ENCODE results near the gene CMTM8.

CMTM8 gene

GRCh38 chr3:32246079-32246675, 7.7 kb downstream of the CMTM8 start:
- TF ChIP-seq GATA3 (IDR thresholded peaks at IDR 0.05; ENCODE audit: low read depth, low read length): no peak
- no peak for TF ChIP-seq GATA2 (IDR thresholded peaks at IDR 0.05; ENCODE audit: low read depth, low read length)

DNA sequence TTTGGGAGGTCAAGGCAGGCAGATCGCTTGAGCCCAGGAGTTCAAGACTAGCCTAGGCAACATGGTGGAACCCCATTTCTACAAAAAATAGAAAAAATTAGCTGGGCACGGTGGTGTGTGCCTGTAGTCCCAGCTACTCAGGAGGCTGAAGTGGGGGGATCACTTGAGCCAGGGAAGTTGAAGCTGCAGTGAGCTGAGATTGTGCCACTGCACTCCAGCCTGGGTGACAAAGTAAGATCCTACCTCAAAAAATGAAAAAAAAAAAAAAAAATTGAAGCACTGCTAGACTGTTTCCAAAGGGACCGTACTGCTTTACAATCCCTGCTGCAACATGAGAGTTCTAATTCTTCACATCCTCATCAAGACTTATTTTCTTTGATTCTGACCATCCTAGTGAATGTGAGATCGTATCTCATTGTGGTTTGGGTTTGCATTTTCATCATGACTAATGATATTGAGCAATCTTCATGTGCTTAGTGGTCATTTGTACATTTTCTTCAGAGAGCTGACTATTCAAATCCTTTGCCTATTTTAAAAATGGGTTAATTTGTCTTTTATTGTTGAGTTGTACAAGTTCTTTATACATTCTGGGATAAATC, 10.8 kb downstream of the CMTM8 start:
- TF ChIP-seq GATA3 (IDR thresholded peaks at IDR 0.05; ENCODE audit: low read depth, low read length) (no peak), GATA2 (IDR thresholded peaks at IDR 0.05; ENCODE audit: low read depth, low read length) (no peak)

GRCh38 chr3:32254268-32254667, 15.8 kb downstream of the CMTM8 start:
- TF ChIP-seq GATA2 (IDR thresholded peaks at IDR 0.05; ENCODE audit: low read depth, low read length) (no peak), GATA3 (IDR thresholded peaks at IDR 0.05; ENCODE audit: low read depth, low read length) (no peak)

GRCh38 chr3:32255345-32255744, 16.9 kb downstream of the CMTM8 start:
- TF ChIP-seq GATA3 (IDR thresholded peaks at IDR 0.05; ENCODE audit: low read depth, low read length) (no peak), GATA2 (IDR thresholded peaks at IDR 0.05; ENCODE audit: low read depth, low read length) (no peak)

DNA sequence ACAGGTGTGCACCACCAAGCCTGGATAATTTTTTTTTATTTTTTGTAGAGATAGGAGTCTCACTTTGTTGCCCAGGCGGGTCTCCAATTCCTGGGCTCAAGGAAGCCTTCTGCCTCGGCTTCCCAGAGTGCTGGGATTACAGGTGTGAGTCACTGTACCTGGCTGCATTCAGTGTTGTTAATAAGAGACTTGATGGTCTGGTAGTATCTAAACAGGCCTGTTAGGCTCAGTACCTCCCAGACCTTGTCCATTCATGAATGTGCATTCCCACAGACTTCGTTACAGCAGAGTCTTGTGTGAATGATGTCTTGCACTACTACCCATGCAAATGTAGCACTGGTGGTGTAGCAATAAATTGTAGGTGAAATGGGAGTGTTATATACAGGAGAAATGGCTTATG, 17.7 kb downstream of the CMTM8 start:
- TF ChIP-seq GATA3 (IDR thresholded peaks at IDR 0.05; ENCODE audit: low read depth, low read length) (no peak), GATA2 (IDR thresholded peaks at IDR 0.05; ENCODE audit: low read depth, low read length) (no peak)

GRCh38 chr3:32257042-32257441, 18.6 kb downstream of the CMTM8 start:
- TF ChIP-seq GATA3 (IDR thresholded peaks at IDR 0.05; ENCODE audit: low read depth, low read length) (no peak), GATA2 (IDR thresholded peaks at IDR 0.05; ENCODE audit: low read depth, low read length) (no peak)

- TF ChIP-seq GATA3 (IDR thresholded peaks at IDR 0.05; ENCODE audit: low read depth, low read length): no peak
- no peak for TF ChIP-seq GATA2 (IDR thresholded peaks at IDR 0.05; ENCODE audit: low read depth, low read length)
Measured at GRCh38 chr3:32257641-32258438, 19.4 kb downstream of the CMTM8 start.

DNA sequence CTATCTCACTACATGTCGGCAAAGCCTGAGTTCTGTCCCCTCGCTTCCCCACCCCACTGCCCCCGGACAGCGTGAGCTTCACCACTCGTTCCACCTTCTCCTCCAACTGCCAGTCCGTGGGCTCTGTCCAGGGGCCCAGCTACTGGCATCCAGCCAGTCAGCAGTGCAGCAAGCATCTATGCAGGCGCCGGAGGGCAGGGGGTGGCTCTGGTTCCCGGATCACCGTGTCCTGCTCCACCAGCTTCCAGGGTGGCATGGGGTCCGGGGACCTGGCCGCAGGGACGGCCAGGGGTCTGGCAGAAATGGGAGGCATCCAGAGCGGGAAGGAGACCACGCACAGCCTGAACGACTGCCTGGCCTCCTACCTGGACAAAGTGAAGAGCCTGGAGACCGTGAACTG, 20.4 kb downstream of the CMTM8 start:
- no peak for TF ChIP-seq GATA2 (IDR thresholded peaks at IDR 0.05; ENCODE audit: low read depth, low read length)
- TF ChIP-seq GATA3 (IDR thresholded peaks at IDR 0.05; ENCODE audit: low read depth, low read length): no peak

GRCh38 chr3:32261545-32261944, 23.1 kb downstream of the CMTM8 start:
- TF ChIP-seq GATA2 (IDR thresholded peaks at IDR 0.05; ENCODE audit: low read depth, low read length) (no peak), GATA3 (IDR thresholded peaks at IDR 0.05; ENCODE audit: low read depth, low read length) (no peak)

GRCh38 chr3:32262201-32262600, 23.7 kb downstream of the CMTM8 start:
- no peak for TF ChIP-seq GATA3 (IDR thresholded peaks at IDR 0.05; ENCODE audit: low read depth, low read length)

GRCh38 chr3:32274306-32274705, 35.8 kb downstream of the CMTM8 start:
- TF ChIP-seq GATA3 (IDR thresholded peaks at IDR 0.05; ENCODE audit: low read depth, low read length) (no peak), GATA2 (IDR thresholded peaks at IDR 0.05; ENCODE audit: low read depth, low read length) (no peak)

- TF ChIP-seq GATA2 (IDR thresholded peaks at IDR 0.05; ENCODE audit: low read depth, low read length) (no peak), GATA3 (IDR thresholded peaks at IDR 0.05; ENCODE audit: low read depth, low read length) (no peak)
Measured at GRCh38 chr3:32275506-32275905, 37.0 kb downstream of the CMTM8 start.

- no peak for TF ChIP-seq GATA2 (IDR thresholded peaks at IDR 0.05; ENCODE audit: low read depth, low read length)
- no peak for TF ChIP-seq GATA3 (IDR thresholded peaks at IDR 0.05; ENCODE audit: low read depth, low read length)
Measured at GRCh38 chr3:32276279-32276841, 37.9 kb downstream of the CMTM8 start.

DNA sequence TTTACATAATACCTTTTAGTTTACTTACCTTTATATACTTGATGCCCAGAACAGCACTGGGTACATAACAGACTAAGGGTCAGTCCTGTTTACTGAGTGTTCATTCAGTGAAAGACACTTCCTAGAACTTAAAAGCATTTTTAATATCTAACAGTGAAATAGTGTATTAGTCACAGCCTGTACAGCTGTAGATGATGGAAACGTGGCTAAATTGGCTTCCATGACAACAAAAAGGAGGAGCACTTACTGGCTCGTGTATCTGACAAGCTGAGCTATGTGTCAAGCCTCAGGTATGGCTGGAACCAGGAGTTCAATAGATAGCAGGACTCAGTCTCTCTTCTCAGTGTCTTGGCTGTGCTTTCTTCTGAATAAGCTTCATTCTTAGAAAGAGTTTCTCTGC, 40.2 kb downstream of the CMTM8 start:
- TF ChIP-seq GATA2 (IDR thresholded peaks at IDR 0.05; ENCODE audit: low read depth, low read length): no peak
- TF ChIP-seq GATA3 (IDR thresholded peaks at IDR 0.05; ENCODE audit: low read depth, low read length): no peak
